Uterus (tissue), 2 donors: ENCODE measurements around the gene KLF7.

ENCODE experiments used
- CTCF ChIP-seq, 4 experiments: fragments of 200-600 bp in 2 of 4; fragments of 450-650 bp in 2 of 4; sonication (generic) in 2 of 4; IDR thresholded peaks; one replicate each; pipeline ENCODE4 v1.5.1; 2016 to 2019; ENCODE audit warnings: antibody characterized with exemption in 4 of 4, mild to moderate bottlenecking in 2 of 4, moderate library complexity in 1 of 4
- POLR2A ChIP-seq, 2 donors: fragments of 450-650 bp; IDR thresholded peaks; one replicate each; pipeline ENCODE4 v1.6.1; 2016; ENCODE audit warnings: antibody characterized with exemption in 2 of 2, mild to moderate bottlenecking in 1 of 2, moderate library complexity in 1 of 2

GRCh38 chr2:207173641-207174040 is 7.9 kb upstream of the KLF7 start:
- TF ChIP-seq POLR2A (IDR thresholded peaks at IDR 0.05) (no peak), CTCF (IDR thresholded peaks at IDR 0.05) (no peak)
